ENCODE results near the gene ABHD10. TPM values are rescaled to one million over a fixed set of nuclear protein-coding genes. Genes with fewer than 3 reads are reported as not detected.

Gene ABHD10
- total RNA-seq, 1 donor from 2014 or later, result 82.9 TPM

GRCh38 chr3:111936191-111936841 is 42.5 kb upstream of the ABHD10 start:
- Histone ChIP-seq H3K9me3 (ENCODE audit: low read depth) (no peaks in the 10 kb centered on the region), H3K9ac (no peak overlapping the region), H3K79me2 (ENCODE audit: low read depth) (no peaks in the 10 kb centered on the region), H3F3A (ENCODE audit: low read depth) (no peaks in the 10 kb centered on the region), H3K4me2 (no peak overlapping the region), H4K20me1 (ENCODE audit: low read depth) (no peaks in the 10 kb centered on the region), H3K27ac (no peak overlapping the region), H3K4me1 (no peaks in the 10 kb centered on the region), H3K36me3 (no peaks in the 10 kb centered on the region), H2AFZ (replicated peaks) (no peak overlapping the region), H3K27me3 (no peaks in the 10 kb centered on the region), H3K4me3 (no peak overlapping the region)
- peaks cover 66% of the 10 kb centered on the region for H3K36me3 Mint-ChIP-seq
- TF ChIP-seq EZH2phosphoT487 (IDR thresholded peaks at IDR 0.05) (no peak), CTCF (IDR thresholded peaks at IDR 0.05) (no peak), EZH2 (IDR thresholded peaks at IDR 0.05) (no peak)
- H3K27ac Mint-ChIP-seq, result no peak overlapping the region
- H3K27me3 Mint-ChIP-seq (ENCODE audit: insufficient read depth, low read depth), result no peaks in the 10 kb centered on the region
- no peak for DNase-seq (ENCODE audit: low spot score)
- peaks cover 5% of the 10 kb centered on the region for H3K9me3 Mint-ChIP-seq
- H3K4me1 Mint-ChIP-seq, result peaks cover 3% of the 10 kb centered on the region
- no peak overlapping the region for H3K4me3 Mint-ChIP-seq

- H4K20me1 ChIP-seq (ENCODE audit: low read depth), result no peaks in the 10 kb centered on the region
- TF ChIP-seq EZH2 (IDR thresholded peaks at IDR 0.05) (no peak), EZH2phosphoT487 (IDR thresholded peaks at IDR 0.05) (no peak), CTCF (IDR thresholded peaks at IDR 0.05) (no peak)
- H3K4me1 Mint-ChIP-seq, result peaks cover 3% of the 10 kb centered on the region
- H3K4me3 Mint-ChIP-seq, result no peak overlapping the region
- H2AFZ ChIP-seq (replicated peaks), result no peak overlapping the region
- no peaks in the 10 kb centered on the region for H3F3A ChIP-seq (ENCODE audit: low read depth)
- no peak overlapping the region for H3K4me2 ChIP-seq
- H3K27ac Mint-ChIP-seq, result no peak overlapping the region
- H3K9ac ChIP-seq, result no peak overlapping the region
- no peak overlapping the region for H3K27ac ChIP-seq
- H3K4me1 ChIP-seq, result no peaks in the 10 kb centered on the region
- H3K9me3 ChIP-seq (ENCODE audit: low read depth), result no peaks in the 10 kb centered on the region
- H3K36me3 Mint-ChIP-seq, result peaks cover 64% of the 10 kb centered on the region
- H3K27me3 ChIP-seq, result no peaks in the 10 kb centered on the region
- no peak for DNase-seq (ENCODE audit: low spot score)
- no peaks in the 10 kb centered on the region for H3K79me2 ChIP-seq (ENCODE audit: low read depth)
- H3K27me3 Mint-ChIP-seq (ENCODE audit: insufficient read depth, low read depth), result no peaks in the 10 kb centered on the region
- peaks cover 2% of the 10 kb centered on the region for H3K9me3 Mint-ChIP-seq
- H3K4me3 ChIP-seq, result no peak overlapping the region
- H3K36me3 ChIP-seq, result no peaks in the 10 kb centered on the region
Measured at GRCh38 chr3:111936967-111937366, 41.9 kb upstream of the ABHD10 start.

- Mint-ChIP-seq H3K36me3 (peaks cover 58% of the 10 kb centered on the region), H3K27ac (no peak overlapping the region), H3K9me3 (peaks cover 2% of the 10 kb centered on the region), H3K27me3 (ENCODE audit: insufficient read depth, low read depth) (no peaks in the 10 kb centered on the region), H3K4me1 (no peaks in the 10 kb centered on the region), H3K4me3 (no peak overlapping the region)
- no peaks in the 10 kb centered on the region for H4K20me1 ChIP-seq (ENCODE audit: low read depth)
- H3K4me2 ChIP-seq, result no peak overlapping the region
- H2AFZ ChIP-seq (replicated peaks), result no peak overlapping the region
- TF ChIP-seq EZH2 (IDR thresholded peaks at IDR 0.05) (no peak), CTCF (IDR thresholded peaks at IDR 0.05) (no peak), EZH2phosphoT487 (IDR thresholded peaks at IDR 0.05) (no peak)
- H3K4me3 ChIP-seq, result no peak overlapping the region
- H3K36me3 ChIP-seq, result no peaks in the 10 kb centered on the region
- H3K79me2 ChIP-seq (ENCODE audit: low read depth), result no peaks in the 10 kb centered on the region
- H3K9me3 ChIP-seq (ENCODE audit: low read depth), result no peaks in the 10 kb centered on the region
- H3K9ac ChIP-seq, result no peak overlapping the region
- H3F3A ChIP-seq (ENCODE audit: low read depth), result no peaks in the 10 kb centered on the region
- no peaks in the 10 kb centered on the region for H3K4me1 ChIP-seq
- no peaks in the 10 kb centered on the region for H3K27me3 ChIP-seq
- H3K27ac ChIP-seq, result no peak overlapping the region
- DNase-seq (ENCODE audit: low spot score), result no peak
Measured at GRCh38 chr3:111937871-111938270, 41.0 kb upstream of the ABHD10 start.
